ENCODE data around the gene ZNHIT2.

The ZNHIT2 gene

DNA sequence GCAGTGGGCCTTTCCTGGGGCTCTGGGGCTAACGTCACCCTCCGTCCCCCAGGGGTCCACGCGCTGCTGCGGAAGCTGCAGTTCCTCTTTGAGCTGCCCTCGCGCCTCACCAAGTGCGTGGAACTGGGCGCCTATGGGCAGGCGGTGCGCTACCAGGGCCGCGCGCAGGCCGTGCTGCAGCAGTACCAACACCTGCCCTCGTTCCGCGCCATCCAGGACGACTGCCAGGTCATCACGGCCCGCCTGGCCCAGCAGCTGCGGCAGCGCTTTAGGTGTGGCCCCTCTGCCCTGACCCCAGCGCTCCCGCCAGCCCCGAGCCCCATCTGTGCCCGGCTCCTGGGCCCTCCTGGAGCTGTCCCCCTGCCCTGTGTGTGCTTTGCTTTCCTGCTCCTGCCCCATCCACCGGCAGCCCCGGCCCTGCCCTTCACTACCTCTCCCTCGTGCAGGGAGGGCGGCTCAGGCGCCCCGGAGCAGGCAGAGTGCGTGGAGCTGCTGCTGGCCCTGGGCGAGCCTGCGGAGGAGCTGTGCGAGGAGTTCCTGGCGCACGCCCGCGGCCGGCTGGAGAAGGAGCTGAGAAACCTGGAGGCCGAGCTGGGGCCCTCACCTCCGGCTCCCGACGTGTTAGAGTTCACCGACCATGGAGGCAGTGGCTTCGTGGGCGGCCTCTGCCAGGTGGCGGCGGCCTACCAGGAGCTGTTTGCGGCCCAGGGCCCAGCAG lies 9.6 kb downstream of the ZNHIT2 start:
- POLR2A ChIA-PET (ENCODE audit: low non-redundant PET): interaction anchor here (0.5 kb wide), 1 partner anchor 154 kb away, joined by 3 read pairs; no protein-coding TSS in a partner anchor
- CTCF ChIA-PET: interaction anchor here (0.5 to 1.1 kb wide), 4 partner anchors 10 to 393 kb away, joined by 3 read pairs; partner anchors contain the start of gene EHD1
- no peak overlapping the region for H3K27ac ChIP-seq
- no peak for DNase-seq (ENCODE audit: low spot score)
- no peak for TF ChIP-seq CTCF (conservative IDR thresholded peaks at IDR 0.05; ENCODE audit: low read depth)

DNA sequence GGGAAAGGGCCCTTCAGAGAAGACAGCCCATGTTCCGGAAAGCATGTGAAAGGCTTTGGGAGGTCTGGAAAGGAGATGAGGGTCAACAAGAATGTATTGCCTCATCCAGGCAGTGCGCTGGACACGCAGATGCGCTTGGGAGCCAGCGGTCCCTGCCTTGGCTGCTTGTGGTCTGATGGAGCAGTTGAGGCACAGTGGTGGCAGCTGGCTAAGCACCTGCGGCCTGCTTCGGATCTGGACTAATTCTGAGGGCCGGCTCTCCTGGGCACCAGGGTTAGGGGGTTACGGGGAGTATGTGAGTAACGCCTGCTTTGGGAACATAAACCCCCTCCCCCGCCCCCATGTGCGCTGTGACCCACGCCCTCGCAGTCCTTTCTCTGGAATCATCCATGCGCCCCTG lies 10.4 kb downstream of the ZNHIT2 start:
- no peak for DNase-seq (ENCODE audit: low spot score)
- ChIA-PET CTCF (no interaction called here), POLR2A (ENCODE audit: low non-redundant PET) (no interaction called here)
- no peak overlapping the region for H3K27ac ChIP-seq
- no peak for TF ChIP-seq CTCF (conservative IDR thresholded peaks at IDR 0.05; ENCODE audit: low read depth)

- DNase-seq (ENCODE audit: low spot score): no peak
- POLR2A ChIA-PET (ENCODE audit: low non-redundant PET): no interaction called here
- TF ChIP-seq CTCF (conservative IDR thresholded peaks at IDR 0.05; ENCODE audit: low read depth): no peak
- no peak overlapping the region for H3K27ac ChIP-seq
- CTCF ChIA-PET: interaction anchor here (0.6 to 0.7 kb wide), 3 partner anchors 15 to 98 kb away, joined by 3 read pairs; partner anchors contain the start of gene FAU
These were observed 12.9 kb downstream of the ZNHIT2 start for GRCh38 chr11:65104628-65105027.

GRCh38 chr11:65103476-65103875 lies 14.0 kb downstream of the ZNHIT2 start:
- ChIA-PET CTCF (interaction anchor here (0.6 to 1.0 kb wide), 5 partner anchors 8 to 112 kb away, joined by 3 to 5 read pairs (median 3); partner anchors contain the start of genes SNX15 and TM7SF2), POLR2A (ENCODE audit: low non-redundant PET) (no interaction called here)
- TF ChIP-seq CTCF (conservative IDR thresholded peaks at IDR 0.05; ENCODE audit: low read depth): no peak
- no peak for DNase-seq (ENCODE audit: low spot score)
- H3K27ac ChIP-seq: no peak overlapping the region

GRCh38 chr11:65102142-65103095 lies 15.1 kb downstream of the ZNHIT2 start:
- DNase-seq (ENCODE audit: low spot score): no peak
- TF ChIP-seq CTCF (conservative IDR thresholded peaks at IDR 0.05; ENCODE audit: low read depth): no peak
- H3K27ac ChIP-seq: no peak overlapping the region
- CTCF ChIA-PET: interaction anchor here (0.6 to 2.0 kb wide), 4 partner anchors 8 to 300 kb away, joined by 3 to 10 read pairs (median 4); partner anchors contain the start of gene TM7SF2
- POLR2A ChIA-PET (ENCODE audit: low non-redundant PET): interaction anchor here (0.7 kb wide), 1 partner anchor 257 kb away, joined by 3 read pairs; no protein-coding TSS in a partner anchor

Data from RWPE1 (cell line).